ENCODE results near the gene CTBP2.

The CTBP2 gene

DNA sequence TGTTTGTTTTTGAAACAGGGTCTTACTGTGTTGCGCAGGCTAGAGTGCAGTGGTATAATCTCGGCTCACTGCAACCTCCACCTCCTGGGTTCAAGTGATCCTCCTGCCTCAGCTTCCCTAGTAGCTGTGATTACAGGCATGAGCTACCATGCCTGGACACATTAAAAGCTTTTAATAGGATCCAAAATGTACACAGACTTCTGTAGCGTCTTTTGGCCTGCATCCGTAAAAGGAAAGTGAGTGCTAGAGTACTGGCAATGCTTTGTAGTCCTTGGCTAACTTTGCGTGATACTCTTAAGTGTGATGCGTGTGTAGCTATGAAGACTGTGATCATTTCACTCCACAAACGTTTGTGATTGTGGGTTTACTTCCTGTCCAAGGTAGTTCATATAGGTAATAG lies 205.1 kb downstream of the CTBP2 start:
- no peak for DNase-seq

DNA sequence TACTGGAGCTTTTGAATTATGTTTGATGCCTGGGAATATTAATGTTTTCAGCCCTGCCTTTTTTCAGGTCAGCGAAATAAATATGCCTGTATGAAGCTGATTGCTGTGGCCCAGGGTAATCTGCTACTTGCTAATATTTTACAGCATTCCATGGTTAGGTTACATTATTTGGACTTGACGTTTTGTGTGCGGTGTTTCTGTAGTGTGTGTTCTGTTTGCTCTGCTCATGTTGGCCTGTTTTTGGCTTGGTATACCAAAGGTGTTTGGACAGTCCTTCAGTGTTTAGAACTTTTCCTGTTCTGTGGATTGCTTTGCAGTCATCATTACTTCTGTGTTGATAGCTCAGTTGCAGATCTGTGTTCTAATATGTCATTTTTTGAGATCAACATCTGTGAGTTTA lies 206.9 kb downstream of the CTBP2 start:
- no peak for DNase-seq

- no peak for DNase-seq
These were observed 208.2 kb downstream of the CTBP2 start for GRCh38 chr10:124952123-124952522.

DNA sequence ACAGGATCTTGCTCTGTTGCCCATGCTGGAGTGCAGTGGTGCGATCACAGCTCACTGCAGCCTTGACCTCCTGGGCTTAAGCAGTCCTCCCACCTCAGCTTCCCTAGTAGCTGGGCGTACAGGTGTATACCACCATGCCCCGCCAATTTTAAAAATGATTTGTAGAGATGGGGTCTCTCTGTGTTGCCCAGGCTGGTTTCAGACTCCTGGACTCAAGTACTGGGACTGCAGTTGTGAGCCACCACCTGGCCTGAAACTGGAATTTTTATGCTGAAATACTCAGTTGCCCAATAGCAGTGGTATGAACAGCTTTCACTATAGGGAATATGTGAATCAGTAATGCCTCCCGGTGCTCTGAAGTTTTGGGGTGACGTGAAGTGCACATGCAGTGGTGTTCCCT lies 210.8 kb downstream of the CTBP2 start:
- DNase-seq = no peak

- no peak for DNase-seq
These were observed 213.4 kb downstream of the CTBP2 start for GRCh38 chr10:124946945-124947344.

DNA sequence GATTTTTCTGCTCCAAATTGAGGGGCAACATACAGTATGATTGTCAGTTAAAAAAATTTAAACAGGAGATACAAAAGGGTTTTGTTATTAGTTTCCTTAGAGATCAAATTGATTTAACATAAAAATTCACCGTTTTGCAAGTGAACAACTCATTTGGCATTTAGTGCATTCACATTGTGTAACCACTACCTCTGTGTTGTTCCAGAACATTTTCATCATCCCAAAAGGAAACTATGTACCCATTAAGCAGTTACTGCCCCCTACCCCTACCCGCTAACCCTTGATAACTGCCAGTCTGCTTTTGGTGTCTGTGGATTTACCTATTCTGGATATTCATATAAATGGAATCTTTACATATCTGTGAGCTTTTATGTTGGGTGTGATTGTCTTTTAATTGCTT lies 215.4 kb downstream of the CTBP2 start:
- no peak for DNase-seq

DNA sequence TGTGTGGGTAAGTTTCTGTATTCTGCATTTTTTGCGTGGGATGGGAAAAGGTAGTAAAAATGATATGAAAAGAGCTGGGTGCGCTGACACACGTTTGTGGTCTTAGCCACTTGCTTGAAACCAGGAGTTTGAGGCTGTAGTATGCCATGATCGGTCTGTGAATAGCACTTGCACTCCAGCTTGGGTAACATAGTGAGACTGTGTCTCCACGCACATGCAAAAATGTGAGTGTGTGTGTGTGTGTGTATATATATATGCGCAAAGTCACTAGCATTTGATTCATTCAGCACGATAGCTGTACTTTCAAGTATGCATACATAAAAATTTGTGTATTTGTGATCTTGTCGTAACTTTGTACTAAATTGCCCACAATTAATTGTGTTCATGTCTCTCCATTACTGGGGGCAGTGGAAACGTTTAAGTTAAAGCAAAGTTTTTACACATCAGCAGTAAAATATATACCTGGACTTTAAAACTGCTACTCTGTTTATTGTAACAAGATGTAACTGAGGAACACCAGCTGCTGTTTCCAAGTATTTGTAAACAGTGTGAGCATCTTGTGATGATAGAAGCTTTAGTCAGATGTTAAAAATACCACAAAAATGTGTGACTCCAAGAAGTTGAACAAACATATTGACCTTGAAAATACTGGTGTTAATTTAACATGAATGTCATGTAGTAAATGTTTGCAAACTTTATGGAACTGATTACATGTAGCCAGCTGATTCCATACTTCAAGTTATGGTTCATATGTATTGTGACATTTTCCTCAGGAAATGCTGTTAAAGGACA lies 216.9 kb downstream of the CTBP2 start:
- no peak for DNase-seq

DNA sequence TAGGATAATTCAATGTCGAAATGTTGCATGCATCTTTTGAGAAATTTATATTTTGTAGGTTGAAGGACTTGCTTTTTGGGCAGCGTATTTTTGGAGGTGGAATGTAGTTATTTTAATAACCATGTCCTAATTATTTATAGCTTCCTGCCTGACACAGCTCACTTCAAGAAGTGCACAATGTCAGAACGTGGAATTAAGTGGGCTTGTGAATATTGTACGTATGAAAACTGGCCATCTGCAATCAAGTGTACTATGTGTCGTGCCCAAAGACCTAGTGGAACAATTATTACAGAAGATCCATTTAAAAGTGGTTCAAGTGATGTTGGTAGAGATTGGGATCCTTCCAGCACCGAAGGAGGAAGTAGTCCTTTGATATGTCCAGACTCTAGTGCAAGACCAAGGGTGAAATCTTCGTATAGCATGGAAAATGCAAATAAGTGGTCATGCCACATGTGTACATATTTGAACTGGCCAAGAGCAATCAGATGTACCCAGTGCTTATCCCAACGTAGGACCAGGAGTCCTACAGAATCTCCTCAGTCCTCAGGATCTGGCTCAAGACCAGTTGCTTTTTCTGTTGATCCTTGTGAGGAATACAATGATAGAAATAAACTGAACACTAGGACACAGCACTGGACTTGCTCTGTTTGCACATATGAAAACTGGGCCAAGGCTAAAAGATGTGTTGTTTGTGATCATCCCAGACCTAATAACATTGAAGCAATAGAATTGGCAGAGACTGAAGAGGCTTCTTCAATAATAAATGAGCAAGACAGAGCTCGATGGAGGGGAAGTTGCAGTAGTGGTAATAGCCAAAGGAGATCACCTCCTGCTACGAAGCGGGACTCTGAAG lies 217.8 kb downstream of the CTBP2 start:
- no peak for DNase-seq

DNA sequence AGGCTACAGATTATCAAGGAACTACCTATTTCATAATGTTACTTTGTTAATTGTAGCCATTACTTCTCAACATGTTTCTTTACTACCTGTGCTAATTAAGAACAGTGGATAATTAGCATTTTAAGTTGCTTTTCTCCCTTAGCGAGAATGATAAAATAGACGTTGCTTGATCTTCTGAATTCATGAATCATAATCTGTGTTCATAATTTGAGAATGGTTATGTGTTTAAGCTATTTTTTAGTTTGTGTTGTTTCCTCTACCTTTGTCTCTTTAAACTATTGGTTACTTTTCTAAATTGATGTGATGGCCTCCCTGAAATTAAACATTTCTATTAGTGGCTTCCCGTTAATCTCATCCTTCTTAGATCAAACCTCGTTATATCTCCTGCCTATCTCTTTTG lies 218.5 kb downstream of the CTBP2 start, which contains the start of gene ZRANB1:
TSS of gene ZRANB1 (plus strand) at position 301 of the 400 bp plus-strand sequence. CDS start 371 bp downstream, outside the sequence.
- no peak for DNase-seq

DNA sequence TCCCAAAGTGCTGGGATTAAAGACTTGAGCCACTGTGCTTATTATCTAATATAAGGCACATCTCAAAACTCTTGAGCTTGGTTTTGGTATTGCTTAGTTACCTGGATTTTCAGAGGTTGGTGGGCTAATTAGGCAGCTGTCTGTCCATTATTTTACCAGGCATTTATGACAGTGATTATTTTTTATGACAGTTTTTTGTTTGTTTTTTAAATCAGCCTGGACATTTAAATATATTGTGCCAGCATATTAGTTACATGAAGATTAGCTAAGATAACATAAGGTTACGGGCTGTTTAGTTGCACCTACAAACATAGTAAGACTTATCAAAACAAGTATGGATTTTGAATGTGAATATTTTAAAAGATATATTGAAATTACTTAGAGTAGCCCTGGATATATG lies 221.1 kb downstream of the CTBP2 start:
- no peak for DNase-seq

GRCh38 chr10:124936813-124937212 lies 223.6 kb downstream of the CTBP2 start:
- no peak for DNase-seq

- no peak for DNase-seq
These were observed 224.4 kb downstream of the CTBP2 start for GRCh38 chr10:124935946-124936345.
